Right atrium auricular region (tissue), 2 donors: ENCODE data around the gene SYPL2. TPM values are rescaled to one million over a fixed set of nuclear protein-coding genes. Genes with fewer than 3 reads are reported as not detected.

Source experiments
- DNase-seq: peaks from one replicate; pipeline ENCODE4 v3.0.0-alpha.2; 2019; ENCODE audit warnings: low spot score
- H3K27ac ChIP-seq, 2 donors: fragments of 200-600 bp; sonication (generic); 1 replicate in 1 of 2; 2 replicates in 1 of 2; pipeline ENCODE4 v1.5.1; 2016 to 2019
- H3K27me3 ChIP-seq, 2 donors: fragments of 200-600 bp; sonication (generic); one replicate each; pipeline versions ENCODE4 v1.5.1 to v1.6.0; 2017 to 2019
- H3K36me3 ChIP-seq: fragments of 200-600 bp; sonication (generic); one replicate; pipeline ENCODE4 v1.5.1; 2016
- H3K4me1 ChIP-seq, 2 donors: fragments of 200-600 bp; sonication (generic); one replicate each; pipeline versions ENCODE4 v1.5.1 to v1.6.0; 2017 to 2019
- H3K4me3 ChIP-seq, 2 donors: fragments of 200-600 bp; sonication (generic); 1 replicate in 1 of 2; 2 replicates in 1 of 2; pipeline ENCODE4 v1.5.1; 2017 to 2019; ENCODE audit warnings: mild to moderate bottlenecking in 1 of 2, moderate library complexity in 1 of 2
- H3K9me3 ChIP-seq, 2 donors: fragments of 200-600 bp; sonication (generic); one replicate each; pipeline ENCODE4 v1.5.1; 2019
- CTCF ChIP-seq, 2 donors: fragments of 200-600 bp; sonication (generic); IDR thresholded peaks; one replicate each; pipeline ENCODE4 v1.5.1; 2019; ENCODE audit warnings: antibody characterized with exemption in 2 of 2
- total RNA-seq, 2 donors: library from RNA; depleted of rRNA; stranded (reverse); fragments of >200 nt; gene quantifications; one replicate each; pipeline ENCODE4 v1.1.0, GENCODE V29; 2016

Gene SYPL2
- total RNA-seq, 2 donors from 2014 or later, result 4.7 to 9.6 TPM

DNA sequence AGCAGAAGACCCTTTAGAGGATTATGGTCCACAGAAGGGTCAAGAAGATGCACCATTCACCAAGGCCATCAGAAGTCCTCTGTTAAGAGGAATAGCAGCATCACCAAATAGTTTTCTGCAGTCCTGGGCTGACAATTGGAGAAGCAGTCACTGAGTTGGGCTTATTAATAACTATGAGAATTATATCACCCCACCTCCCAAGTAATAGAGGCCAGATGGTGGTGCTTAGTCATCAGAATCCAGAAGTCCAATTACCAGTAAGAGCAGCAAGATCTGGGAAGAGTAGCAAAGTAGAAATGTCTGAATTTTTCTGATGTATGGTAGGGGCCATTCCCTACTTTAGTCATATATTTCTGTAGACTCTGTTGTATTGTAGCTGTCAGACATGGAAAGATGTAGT lies 34.0 kb upstream of the SYPL2 start:
- no peak for DNase-seq
- Histone ChIP-seq H3K27ac (no peak overlapping the region), H3K4me3 (no peak overlapping the region), H3K4me1 (peaks cover 0 to 6% of the 10 kb centered on the region in 2 donors), H3K27me3 (no peaks in the 10 kb centered on the region), H3K36me3 (no peaks in the 10 kb centered on the region), H3K9me3 (no peaks in the 10 kb centered on the region)
- no peak for TF ChIP-seq CTCF (IDR thresholded peaks at IDR 0.05)

DNA sequence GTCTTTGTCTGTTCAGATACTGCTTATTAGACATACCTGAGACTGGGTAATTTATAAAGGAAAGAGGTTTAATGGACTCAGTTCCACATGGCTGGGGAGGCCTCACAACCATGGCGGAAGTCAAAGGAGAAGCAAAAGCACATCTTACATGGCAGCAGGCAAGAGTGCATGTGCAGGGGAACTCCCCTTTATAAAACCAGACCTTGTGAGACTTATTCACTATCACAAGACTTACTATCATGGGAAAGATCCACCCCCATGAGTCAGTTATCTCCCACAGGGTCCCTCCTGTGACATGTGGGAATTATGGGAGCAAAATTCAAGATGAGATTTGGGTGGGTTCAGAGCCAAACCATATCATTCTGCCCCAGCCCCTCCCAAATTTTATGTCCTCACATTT lies 33.0 kb upstream of the SYPL2 start:
- Histone ChIP-seq H3K4me1 (no peaks in the 10 kb centered on the region), H3K27me3 (no peaks in the 10 kb centered on the region), H3K4me3 (no peak overlapping the region), H3K36me3 (no peaks in the 10 kb centered on the region), H3K9me3 (no peaks in the 10 kb centered on the region), H3K27ac (no peak overlapping the region)
- TF ChIP-seq CTCF (IDR thresholded peaks at IDR 0.05), result no peak
- DNase-seq, result no peak

DNA sequence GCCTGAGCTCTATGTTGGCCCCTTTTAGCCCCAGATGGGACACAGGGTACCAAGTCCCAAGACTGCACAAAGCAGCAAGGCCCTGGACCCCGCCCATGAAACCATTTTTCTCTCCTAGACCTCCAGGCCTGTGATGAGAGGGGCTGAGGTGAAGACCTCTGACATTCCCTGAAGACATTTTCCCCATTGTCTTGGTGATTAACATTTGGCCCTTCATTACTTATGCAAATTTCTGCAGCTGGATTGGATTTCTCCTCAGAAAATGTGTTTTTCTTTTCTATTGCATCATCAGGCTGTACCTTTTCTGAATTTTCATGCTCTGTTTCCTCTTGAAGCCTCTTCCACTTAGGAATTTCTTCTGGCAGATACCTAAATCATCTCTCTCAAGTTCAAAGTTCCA lies 31.9 kb upstream of the SYPL2 start:
- TF ChIP-seq CTCF (IDR thresholded peaks at IDR 0.05), result no peak
- H3K4me1 ChIP-seq, result no peaks in the 10 kb centered on the region
- no peak for DNase-seq
- H3K9me3 ChIP-seq, result no peaks in the 10 kb centered on the region
- H3K4me3 ChIP-seq, result no peak overlapping the region
- no peaks in the 10 kb centered on the region for H3K27me3 ChIP-seq
- H3K36me3 ChIP-seq, result no peaks in the 10 kb centered on the region
- no peak overlapping the region for H3K27ac ChIP-seq

DNA sequence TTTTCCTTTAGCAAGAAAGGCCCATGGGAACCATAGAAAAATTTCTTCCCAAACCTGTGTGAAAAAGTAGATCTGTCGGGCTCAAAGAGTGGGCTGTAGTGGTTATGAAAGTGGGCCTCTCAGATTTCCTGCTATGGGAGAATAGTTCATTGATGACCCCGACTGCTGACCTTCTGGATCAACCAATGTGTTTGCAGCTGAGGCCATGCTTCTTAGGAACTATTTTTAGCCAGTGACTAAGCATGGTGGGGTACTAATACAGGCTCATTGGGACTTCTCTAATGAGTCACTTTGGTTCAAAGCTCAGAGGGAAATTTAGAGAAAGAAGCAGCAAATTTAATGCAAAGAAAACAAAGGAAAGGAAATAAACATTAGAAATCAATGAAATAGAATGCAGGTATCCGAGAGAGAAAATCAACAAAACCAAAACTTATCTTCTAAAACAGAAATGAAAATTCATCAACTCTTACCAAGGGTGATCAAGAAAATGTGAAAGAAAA lies 27.5 kb upstream of the SYPL2 start:
- no peak for TF ChIP-seq CTCF (IDR thresholded peaks at IDR 0.05)
- Histone ChIP-seq H3K27ac (peak overlapping the region in 1 of 2 donors; percentile 36), H3K9me3 (no peaks in the 10 kb centered on the region), H3K4me1 (no peaks in the 10 kb centered on the region), H3K4me3 (no peak overlapping the region), H3K27me3 (no peaks in the 10 kb centered on the region), H3K36me3 (no peaks in the 10 kb centered on the region)
- DNase-seq, result no peak

- no peaks in the 10 kb centered on the region for H3K9me3 ChIP-seq
- no peak for DNase-seq
- no peak for TF ChIP-seq CTCF (IDR thresholded peaks at IDR 0.05)
- no peak overlapping the region for H3K4me3 ChIP-seq
- H3K27ac ChIP-seq, result no peak overlapping the region
- H3K27me3 ChIP-seq, result no peaks in the 10 kb centered on the region
- H3K36me3 ChIP-seq, result no peaks in the 10 kb centered on the region
- H3K4me1 ChIP-seq, result no peaks in the 10 kb centered on the region
These were observed 25.3 kb upstream of the SYPL2 start for GRCh38 chr1:109441069-109441468.

DNA sequence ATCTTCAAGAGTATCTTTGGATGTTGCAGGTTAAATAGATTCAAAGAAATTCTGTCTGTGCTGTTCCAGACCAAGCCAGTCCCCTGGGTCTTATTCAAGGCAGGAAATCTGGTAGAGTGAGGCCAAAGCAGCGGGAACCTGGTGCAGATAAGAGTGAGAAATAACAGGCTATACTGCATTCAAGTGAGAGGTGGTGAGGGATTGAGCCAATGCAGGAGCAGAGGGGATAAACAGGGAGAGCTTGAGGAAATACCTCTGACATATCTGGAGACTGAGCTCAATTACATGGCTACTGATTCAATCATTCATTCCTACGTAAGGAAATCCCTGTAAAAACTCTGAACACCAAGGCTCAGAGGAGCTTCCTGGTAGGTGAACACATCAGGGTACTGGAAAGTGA lies 22.9 kb upstream of the SYPL2 start:
- no peaks in the 10 kb centered on the region for H3K27me3 ChIP-seq
- no peak for TF ChIP-seq CTCF (IDR thresholded peaks at IDR 0.05)

More for the DNA sequence above, 22.9 kb upstream of the SYPL2 start:
- Histone ChIP-seq H3K27ac (no peak overlapping the region), H3K36me3 (no peaks in the 10 kb centered on the region), H3K4me1 (no peaks in the 10 kb centered on the region), H3K4me3 (no peak overlapping the region), H3K9me3 (no peaks in the 10 kb centered on the region)
- no peak for DNase-seq
